ENCODE data around the gene MOSPD2.
A peak's percentile ranks its signal among the peaks of the same experiment; 100 is the strongest.

The MOSPD2 gene

GRCh38 chrX:14873676-14874049, 442 bp downstream of the MOSPD2 start:
- no peak for DNase-seq
- Histone ChIP-seq H2AFZ (ENCODE audit: low read length) (peak overlapping the region; percentile 85), H3K36me3 (replicated peaks; ENCODE audit: insufficient read depth, low read length) (no peaks in the 10 kb centered on the region), H3K9me2 (replicated peaks; ENCODE audit: insufficient read depth, low read length) (no peaks in the 10 kb centered on the region), H3K79me2 (ENCODE audit: low read length) (peaks cover 36% of the 10 kb centered on the region), H3F3A (ENCODE audit: insufficient read depth, low read length) (no peaks in the 10 kb centered on the region), H3K4me2 (ENCODE audit: low read depth, low read length) (peak overlapping the region; percentile 73), H3K9me3 (replicated peaks; ENCODE audit: insufficient read depth, low read length) (no peaks in the 10 kb centered on the region), H3K9ac (ENCODE audit: low read length) (peak overlapping the region; percentile 72), H3K27ac (ENCODE audit: low read length) (peak overlapping the region; percentile 54; the same call in 1 of the 2 replicates), H3K27me3 (replicated peaks; ENCODE audit: insufficient read depth, low read length) (no peaks in the 10 kb centered on the region), H4K20me1 (ENCODE audit: insufficient read depth, low read length) (no peaks in the 10 kb centered on the region), H3K4me3 (ENCODE audit: low read length) (peak overlapping the region; percentile 79), H3K4me1 (ENCODE audit: low read length) (no peaks in the 10 kb centered on the region)
- no peak for TF ChIP-seq EZH2 (optimal IDR thresholded peaks at IDR 0.05; ENCODE audit: low read depth, low read length)
- no peak for TF ChIP-seq CTCF (IDR thresholded peaks at IDR 0.05; ENCODE audit: low read length)

- no peaks in the 10 kb centered on the region for H3K4me1 ChIP-seq (ENCODE audit: low read length)
- H3K9me2 ChIP-seq (replicated peaks; ENCODE audit: insufficient read depth, low read length) = no peaks in the 10 kb centered on the region
- no peaks in the 10 kb centered on the region for H3F3A ChIP-seq (ENCODE audit: insufficient read depth, low read length)
- H3K4me3 ChIP-seq (ENCODE audit: low read length) = no peak overlapping the region
- peaks cover 28% of the 10 kb centered on the region for H3K79me2 ChIP-seq (ENCODE audit: low read length)
- TF ChIP-seq EZH2 (optimal IDR thresholded peaks at IDR 0.05; ENCODE audit: low read depth, low read length) (no peak), EZH2phosphoT487 (IDR thresholded peaks at IDR 0.05; ENCODE audit: low read length) (no peak), CTCF (IDR thresholded peaks at IDR 0.05; ENCODE audit: low read length) (no peak)
- H3K4me2 ChIP-seq (ENCODE audit: low read depth, low read length) = no peak overlapping the region
- H2AFZ ChIP-seq (ENCODE audit: low read length) = no peak overlapping the region
- H3K27ac ChIP-seq (ENCODE audit: low read length) = no peak overlapping the region
- DNase-seq = no peak
- H4K20me1 ChIP-seq (ENCODE audit: insufficient read depth, low read length) = no peaks in the 10 kb centered on the region
- H3K36me3 ChIP-seq (replicated peaks; ENCODE audit: insufficient read depth, low read length) = no peaks in the 10 kb centered on the region
- H3K9me3 ChIP-seq (replicated peaks; ENCODE audit: insufficient read depth, low read length) = no peaks in the 10 kb centered on the region
- H3K9ac ChIP-seq (ENCODE audit: low read length) = no peak overlapping the region
- no peaks in the 10 kb centered on the region for H3K27me3 ChIP-seq (replicated peaks; ENCODE audit: insufficient read depth, low read length)
Measured at GRCh38 chrX:14875624-14876023, 2.4 kb downstream of the MOSPD2 start.

GRCh38 chrX:14883826-14884225, 10.6 kb downstream of the MOSPD2 start:
- no peaks in the 10 kb centered on the region for H3K36me3 ChIP-seq (replicated peaks; ENCODE audit: insufficient read depth, low read length)
- no peaks in the 10 kb centered on the region for H3K9me2 ChIP-seq (replicated peaks; ENCODE audit: insufficient read depth, low read length)
- H3K9me3 ChIP-seq (replicated peaks; ENCODE audit: insufficient read depth, low read length) = no peaks in the 10 kb centered on the region
- H3K27ac ChIP-seq (ENCODE audit: low read length) = no peak overlapping the region
- no peak overlapping the region for H2AFZ ChIP-seq (ENCODE audit: low read length)
- H3K4me2 ChIP-seq (ENCODE audit: low read depth, low read length) = no peak overlapping the region
- no peak overlapping the region for H3K9ac ChIP-seq (ENCODE audit: low read length)
- H3K27me3 ChIP-seq (replicated peaks; ENCODE audit: insufficient read depth, low read length) = no peaks in the 10 kb centered on the region
- TF ChIP-seq EZH2phosphoT487 (IDR thresholded peaks at IDR 0.05; ENCODE audit: low read length) (no peak), EZH2 (optimal IDR thresholded peaks at IDR 0.05; ENCODE audit: low read depth, low read length) (no peak), CTCF (IDR thresholded peaks at IDR 0.05; ENCODE audit: low read length) (no peak)
- DNase-seq = no peak
- no peaks in the 10 kb centered on the region for H3K79me2 ChIP-seq (ENCODE audit: low read length)
- no peaks in the 10 kb centered on the region for H4K20me1 ChIP-seq (ENCODE audit: insufficient read depth, low read length)
- H3F3A ChIP-seq (ENCODE audit: insufficient read depth, low read length) = no peaks in the 10 kb centered on the region
- no peaks in the 10 kb centered on the region for H3K4me1 ChIP-seq (ENCODE audit: low read length)
- H3K4me3 ChIP-seq (ENCODE audit: low read length) = no peak overlapping the region

Data from MM.1S (cell line).